ENCODE results near the gene TWIST2. TPM values are rescaled to one million over a fixed set of nuclear protein-coding genes. Genes with fewer than 3 reads are reported as not detected.

The TWIST2 gene
- total and polyA plus RNA-seq, 4 donors, result 2.2 to 9.1 (median 4.3) TPM

DNA sequence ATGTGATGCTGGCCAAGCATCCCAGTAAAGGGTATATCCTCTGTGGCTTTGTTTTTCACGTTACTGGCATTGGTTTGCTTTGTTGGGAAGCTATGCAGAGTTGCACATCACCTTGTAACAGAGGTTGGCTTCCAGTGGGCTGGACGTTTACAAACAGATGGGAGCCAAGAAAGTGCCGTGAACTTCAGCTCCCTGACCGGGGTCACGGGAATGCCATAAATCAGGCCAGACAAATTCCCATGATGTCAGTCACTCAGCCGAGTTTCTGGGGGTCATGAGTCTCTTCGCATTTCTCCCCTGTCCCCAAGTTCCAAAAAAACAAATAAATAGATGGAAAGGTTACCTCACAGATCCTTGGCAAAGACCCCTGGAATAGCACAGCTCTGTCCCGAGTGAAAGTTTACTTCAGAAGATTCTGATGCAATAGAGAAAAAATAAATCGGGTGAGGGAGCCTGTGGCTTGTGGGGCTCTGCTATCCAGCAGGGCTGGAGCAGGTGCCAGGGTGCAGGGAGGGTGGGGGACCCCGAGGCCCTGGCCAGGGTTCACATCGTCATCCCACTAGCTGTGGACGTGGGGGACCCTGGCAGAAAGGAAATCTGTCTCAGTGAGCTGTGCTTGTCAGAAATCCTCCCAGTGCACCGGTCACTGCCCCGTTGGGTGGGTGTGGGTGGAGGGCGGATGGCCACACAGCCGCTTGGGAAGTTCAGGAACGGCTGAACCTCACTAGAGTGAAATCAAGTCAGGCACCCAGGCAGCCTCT lies 27.8 kb downstream of the TWIST2 start:
- no peaks in the 10 kb centered on the region for H3K36me3 ChIP-seq (ENCODE audit: control insufficient read depth, insufficient read depth, low read length)
- H3K4me1 ChIP-seq (ENCODE audit: control insufficient read depth, insufficient read depth, low read length), result peaks cover 3% of the 10 kb centered on the region
- no peak for DNase-seq (ENCODE audit: low read depth in 4 of 6, low spot score in 6 of 6)
- no peak overlapping the region for H3K27ac ChIP-seq (ENCODE audit: low read depth, low read length)
- no peaks in the 10 kb centered on the region for H3K27me3 ChIP-seq (ENCODE audit: control insufficient read depth, insufficient read depth, low read length)
- WGBS (ENCODE audit: insufficient coverage), result 76% methylated on average over 16 of the region's 17 CpGs
- no peaks in the 10 kb centered on the region for H3K9me3 ChIP-seq (ENCODE audit: control insufficient read depth, insufficient read depth, low read length)
- no peak overlapping the region for H3K4me3 ChIP-seq (ENCODE audit: low read depth, low read length)

DNA sequence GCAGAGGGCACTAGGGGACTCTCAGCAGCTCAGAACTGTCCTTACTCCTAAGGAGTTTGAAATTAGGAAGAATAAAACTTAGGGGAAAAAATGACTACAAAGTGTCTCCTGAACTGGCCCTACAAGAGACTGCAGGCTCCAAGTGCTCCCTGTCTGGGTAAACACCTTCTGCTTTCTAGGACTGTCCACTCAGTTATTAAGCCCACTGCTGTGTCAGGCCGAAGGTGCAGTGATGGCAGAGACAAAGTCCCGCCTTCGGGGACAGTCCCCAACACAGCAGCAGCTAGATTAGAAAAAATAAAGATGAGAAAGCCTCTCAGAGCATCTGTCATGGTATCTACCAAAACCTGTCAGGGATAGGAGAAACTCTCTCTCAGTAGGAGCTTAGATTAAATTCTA lies 28.3 kb downstream of the TWIST2 start:
- no peak for DNase-seq (ENCODE audit: low read depth in 4 of 6, low spot score in 6 of 6)
- no peak overlapping the region for H3K4me3 ChIP-seq (ENCODE audit: low read depth, low read length)
- no peak overlapping the region for H3K27ac ChIP-seq (ENCODE audit: low read depth, low read length)
- H3K9me3 ChIP-seq (ENCODE audit: control insufficient read depth, insufficient read depth, low read length), result no peaks in the 10 kb centered on the region
- WGBS (ENCODE audit: insufficient coverage), result no CpG with 5 or more reads among the region's 3 CpGs
- H3K4me1 ChIP-seq (ENCODE audit: control insufficient read depth, insufficient read depth, low read length), result peaks cover 3% of the 10 kb centered on the region
- no peaks in the 10 kb centered on the region for H3K27me3 ChIP-seq (ENCODE audit: control insufficient read depth, insufficient read depth, low read length)
- no peaks in the 10 kb centered on the region for H3K36me3 ChIP-seq (ENCODE audit: control insufficient read depth, insufficient read depth, low read length)

DNA sequence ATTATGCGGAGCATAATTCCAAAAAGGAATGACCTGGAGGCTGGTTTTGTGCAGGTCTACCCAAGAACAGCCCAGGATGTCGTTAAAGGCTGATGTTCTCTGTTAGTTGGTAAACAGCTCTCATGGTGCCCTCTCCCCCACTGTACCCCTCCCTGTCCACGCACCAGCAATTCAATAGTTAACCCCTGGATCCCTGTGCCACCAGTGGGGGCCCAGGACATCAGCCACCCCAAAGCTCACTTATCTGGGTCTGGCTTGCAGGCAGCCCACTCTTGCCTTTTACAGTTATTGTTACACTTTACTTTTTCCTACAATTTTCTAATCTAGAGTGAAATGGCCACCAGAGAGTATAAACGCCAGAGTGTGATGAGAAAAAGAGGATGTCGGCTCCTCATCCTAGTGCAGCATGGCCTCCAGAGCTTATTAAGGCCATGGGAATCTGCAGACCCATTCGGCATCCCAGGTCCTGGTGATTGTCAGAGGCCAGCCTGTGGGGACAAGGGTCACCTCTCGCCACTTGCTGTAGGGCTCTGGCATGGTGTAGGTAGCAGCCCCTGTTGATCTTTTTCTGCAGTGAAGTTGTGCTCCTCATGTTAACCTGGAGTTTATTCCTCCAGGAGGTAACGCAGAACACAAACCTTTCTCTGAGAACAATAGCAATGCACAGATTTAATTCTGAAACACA lies 30.3 kb downstream of the TWIST2 start:
- Histone ChIP-seq H3K27ac (ENCODE audit: low read depth, low read length) (no peak overlapping the region), H3K27me3 (ENCODE audit: control insufficient read depth, insufficient read depth, low read length) (no peaks in the 10 kb centered on the region), H3K4me3 (ENCODE audit: low read depth, low read length) (no peak overlapping the region), H3K4me1 (ENCODE audit: control insufficient read depth, insufficient read depth, low read length) (peaks cover 16% of the 10 kb centered on the region), H3K9me3 (ENCODE audit: control insufficient read depth, insufficient read depth, low read length) (no peaks in the 10 kb centered on the region), H3K36me3 (ENCODE audit: control insufficient read depth, insufficient read depth, low read length) (no peaks in the 10 kb centered on the region)
- DNase-seq (ENCODE audit: low read depth in 4 of 6, low spot score in 6 of 6), result no peak
- 80% methylated on average over 6 of the region's 8 CpGs for WGBS (ENCODE audit: insufficient coverage)

DNA sequence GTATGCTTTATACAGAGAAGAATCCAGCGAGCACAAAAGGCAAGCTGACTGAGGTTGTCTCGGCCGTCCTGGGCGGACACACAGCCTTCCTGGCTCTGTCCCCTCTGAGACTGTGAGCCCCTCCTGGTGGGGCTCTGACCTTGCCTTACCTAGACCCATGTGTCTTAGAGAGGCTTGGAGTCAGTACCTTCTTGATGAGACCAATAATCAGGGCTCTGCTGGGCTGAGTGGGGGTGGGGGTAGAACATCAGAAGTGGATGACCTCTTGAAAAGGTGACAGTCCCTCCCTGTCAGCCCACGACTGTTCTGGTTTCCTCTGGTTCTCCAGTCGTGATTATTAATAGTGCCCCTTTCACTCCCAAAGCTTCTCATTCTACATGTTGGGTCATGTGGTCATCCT lies 31.2 kb downstream of the TWIST2 start:
- Histone ChIP-seq H3K27ac (ENCODE audit: low read depth, low read length) (no peak overlapping the region), H3K4me3 (ENCODE audit: low read depth, low read length) (no peak overlapping the region), H3K36me3 (ENCODE audit: control insufficient read depth, insufficient read depth, low read length) (no peaks in the 10 kb centered on the region), H3K4me1 (ENCODE audit: control insufficient read depth, insufficient read depth, low read length) (peaks cover 24% of the 10 kb centered on the region), H3K9me3 (ENCODE audit: control insufficient read depth, insufficient read depth, low read length) (no peaks in the 10 kb centered on the region), H3K27me3 (ENCODE audit: control insufficient read depth, insufficient read depth, low read length) (no peaks in the 10 kb centered on the region)
- DNase-seq (ENCODE audit: low read depth in 4 of 6, low spot score in 6 of 6), result no peak
- WGBS (ENCODE audit: insufficient coverage), result 76% methylated on average over 6 of the region's 6 CpGs

DNA sequence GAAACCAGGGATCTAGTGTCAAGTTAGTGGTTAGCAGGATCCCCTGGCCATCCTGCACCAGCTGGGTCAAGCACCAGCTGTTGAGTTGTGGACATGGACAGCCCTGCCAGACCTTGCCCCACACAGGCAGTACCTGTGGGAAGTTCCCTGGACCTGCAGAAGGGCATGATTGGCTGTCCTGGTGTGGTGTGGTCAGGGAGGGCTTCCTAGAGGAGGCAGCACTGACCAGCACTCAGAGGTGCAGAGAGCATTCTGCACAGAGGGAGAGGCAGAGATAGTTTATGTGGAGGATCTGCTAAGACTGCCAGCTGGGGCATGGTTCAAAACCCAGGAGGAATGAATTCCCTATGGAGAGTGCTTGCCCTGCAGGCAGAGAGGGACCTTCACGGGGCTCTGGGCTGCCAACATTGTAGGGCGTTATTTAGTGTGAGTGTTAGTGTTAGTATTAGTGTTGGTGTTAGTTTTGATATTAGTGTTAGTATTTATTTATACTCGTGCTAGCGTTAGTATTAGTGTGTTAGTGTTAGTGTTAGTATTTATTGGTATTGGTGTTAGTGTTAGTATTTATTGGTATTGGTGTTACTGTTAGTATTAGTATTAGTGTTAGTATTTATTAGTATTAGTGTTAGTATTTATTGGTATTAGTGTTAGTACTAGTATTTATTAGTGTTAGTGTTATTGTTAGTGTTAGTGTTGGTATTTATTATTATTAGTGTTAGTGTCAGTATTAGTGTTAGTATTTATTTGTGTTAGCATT lies 31.9 kb downstream of the TWIST2 start:
- Histone ChIP-seq H3K4me1 (ENCODE audit: control insufficient read depth, insufficient read depth, low read length) (peaks cover 31% of the 10 kb centered on the region), H3K9me3 (ENCODE audit: control insufficient read depth, insufficient read depth, low read length) (no peaks in the 10 kb centered on the region), H3K27ac (ENCODE audit: low read depth, low read length) (no peak overlapping the region), H3K4me3 (ENCODE audit: low read depth, low read length) (no peak overlapping the region), H3K27me3 (ENCODE audit: control insufficient read depth, insufficient read depth, low read length) (no peaks in the 10 kb centered on the region), H3K36me3 (ENCODE audit: control insufficient read depth, insufficient read depth, low read length) (no peaks in the 10 kb centered on the region)
- no peak for DNase-seq (ENCODE audit: low read depth in 4 of 6, low spot score in 6 of 6)
- WGBS (ENCODE audit: insufficient coverage), result 93% methylated on average over 4 of the region's 4 CpGs

DNA sequence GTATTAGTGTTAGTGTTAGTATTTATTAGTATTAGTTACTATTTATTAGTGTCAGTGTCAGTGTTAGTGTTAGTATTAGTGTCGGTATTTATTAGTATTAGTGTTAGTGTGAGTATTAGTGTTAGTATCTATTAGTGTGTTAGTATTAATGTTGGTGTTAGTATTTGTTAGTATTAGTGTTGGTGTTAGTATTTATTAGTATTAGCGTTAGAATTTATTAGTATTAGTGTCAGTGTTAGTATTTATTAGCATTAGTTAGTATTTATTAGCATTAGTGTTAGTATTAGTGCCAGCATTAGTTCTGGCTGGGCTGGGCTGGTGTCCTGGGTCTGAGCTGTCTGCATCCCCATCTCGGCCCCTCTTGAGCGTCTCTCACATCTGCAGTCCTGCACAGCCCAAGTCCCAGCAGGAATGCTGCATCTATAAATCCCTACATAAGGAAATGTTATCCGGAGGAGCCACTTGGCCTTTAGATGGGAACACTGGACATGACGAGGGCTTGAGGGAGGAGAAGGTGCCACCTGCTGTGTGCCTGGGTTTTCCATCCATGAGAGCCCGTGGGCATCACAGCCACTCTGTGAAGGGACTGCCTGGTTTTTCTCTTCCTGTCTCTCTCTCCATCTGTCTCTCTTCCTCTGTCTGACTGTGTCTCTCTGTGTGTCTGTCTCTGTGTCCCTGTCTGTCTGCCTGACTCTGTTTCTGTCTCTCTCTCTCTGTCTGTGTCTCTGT lies 33.6 kb downstream of the TWIST2 start:
- WGBS (ENCODE audit: insufficient coverage), result 73% methylated on average over 3 of the region's 7 CpGs
- no peaks in the 10 kb centered on the region for H3K36me3 ChIP-seq (ENCODE audit: control insufficient read depth, insufficient read depth, low read length)
- no peak overlapping the region for H3K27ac ChIP-seq (ENCODE audit: low read depth, low read length)
- no peaks in the 10 kb centered on the region for H3K27me3 ChIP-seq (ENCODE audit: control insufficient read depth, insufficient read depth, low read length)
- no peak overlapping the region for H3K4me3 ChIP-seq (ENCODE audit: low read depth, low read length)
- no peak for DNase-seq (ENCODE audit: low read depth in 4 of 6, low spot score in 6 of 6)
- no peaks in the 10 kb centered on the region for H3K9me3 ChIP-seq (ENCODE audit: control insufficient read depth, insufficient read depth, low read length)
- peaks cover 30% of the 10 kb centered on the region for H3K4me1 ChIP-seq (ENCODE audit: control insufficient read depth, insufficient read depth, low read length)

DNA sequence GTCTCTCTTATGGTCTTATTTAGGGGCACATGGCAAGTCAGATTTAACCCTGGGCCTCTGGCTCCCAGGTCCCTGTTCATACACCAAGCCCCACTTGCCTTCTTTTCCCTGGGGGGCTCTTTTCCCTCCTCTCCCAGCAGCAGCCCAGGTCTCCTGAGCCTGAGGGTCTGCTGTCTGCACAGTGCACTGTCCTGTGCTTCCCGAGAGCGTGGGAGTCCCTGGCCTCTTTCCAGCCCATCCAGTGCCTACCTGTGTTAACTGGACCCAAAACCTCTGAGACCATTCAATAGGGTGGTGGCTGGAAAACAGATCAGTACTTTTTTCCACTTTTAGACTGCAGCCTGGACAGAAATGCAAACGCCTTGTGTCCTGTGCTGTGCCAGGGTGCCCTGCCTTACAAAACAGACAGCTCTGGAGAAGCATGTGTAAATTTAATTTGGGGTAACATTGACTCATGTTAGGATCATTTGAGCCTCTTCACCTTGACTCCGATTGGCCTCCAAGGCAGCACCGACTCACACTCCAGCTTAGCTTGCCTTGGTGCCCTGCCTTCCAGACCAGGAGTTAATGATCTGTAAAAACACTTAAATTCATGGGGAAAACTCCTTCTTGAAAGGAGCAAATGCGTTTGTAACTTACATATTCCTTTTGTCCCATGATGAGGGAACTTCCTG lies 34.3 kb downstream of the TWIST2 start:
- Histone ChIP-seq H3K9me3 (ENCODE audit: control insufficient read depth, insufficient read depth, low read length) (no peaks in the 10 kb centered on the region), H3K36me3 (ENCODE audit: control insufficient read depth, insufficient read depth, low read length) (no peaks in the 10 kb centered on the region), H3K27me3 (ENCODE audit: control insufficient read depth, insufficient read depth, low read length) (no peaks in the 10 kb centered on the region), H3K4me3 (ENCODE audit: low read depth, low read length) (no peak overlapping the region), H3K27ac (ENCODE audit: low read depth, low read length) (no peak overlapping the region), H3K4me1 (ENCODE audit: control insufficient read depth, insufficient read depth, low read length) (peaks cover 30% of the 10 kb centered on the region)
- WGBS (ENCODE audit: insufficient coverage), result 100% methylated on average over 1 of the region's 6 CpGs
- no peak for DNase-seq (ENCODE audit: low read depth in 4 of 6, low spot score in 6 of 6)

DNA sequence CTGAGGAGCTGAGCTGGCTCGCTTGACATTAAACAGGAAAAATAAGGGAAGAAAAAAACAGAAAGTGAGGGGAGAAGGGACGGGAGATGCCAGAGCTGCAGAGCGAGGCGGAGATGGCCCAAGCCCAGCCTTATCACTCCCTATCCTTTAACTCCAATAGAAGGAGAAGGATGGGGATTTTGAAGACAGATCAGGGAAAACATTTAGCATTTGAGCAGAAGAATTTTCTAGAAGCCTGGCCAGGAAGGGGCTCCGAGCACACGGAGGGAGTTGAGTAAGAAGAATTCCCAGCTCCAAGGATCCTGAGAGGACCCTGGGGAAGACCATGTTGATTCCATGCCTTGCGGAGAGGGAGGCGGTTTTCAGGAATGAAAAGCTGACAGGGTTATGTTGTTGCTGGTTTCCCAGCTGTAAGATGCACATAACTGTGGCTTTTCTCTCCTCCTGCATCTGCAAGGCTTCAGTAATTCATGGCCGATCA lies 35.6 kb downstream of the TWIST2 start:
- peaks cover 30% of the 10 kb centered on the region for H3K4me1 ChIP-seq (ENCODE audit: control insufficient read depth, insufficient read depth, low read length)
- no peak overlapping the region for H3K27ac ChIP-seq (ENCODE audit: low read depth, low read length)
- H3K27me3 ChIP-seq (ENCODE audit: control insufficient read depth, insufficient read depth, low read length), result no peaks in the 10 kb centered on the region
- peak in 1 of 6 donors; percentile 66 for DNase-seq (ENCODE audit: low read depth in 4 of 6, low spot score in 6 of 6)
- no peaks in the 10 kb centered on the region for H3K9me3 ChIP-seq (ENCODE audit: control insufficient read depth, insufficient read depth, low read length)
- no peaks in the 10 kb centered on the region for H3K36me3 ChIP-seq (ENCODE audit: control insufficient read depth, insufficient read depth, low read length)
- 76% methylated on average over 3 of the region's 9 CpGs for WGBS (ENCODE audit: insufficient coverage)
- no peak overlapping the region for H3K4me3 ChIP-seq (ENCODE audit: low read depth, low read length)

Data from spinal cord (tissue), 10 donors.